AG08396 (cell line): ENCODE data around the gene CWC25.
A peak's percentile ranks its signal among the peaks of the same experiment; 100 is the strongest.

ENCODE experiments used
- DNase-seq: peaks from one replicate; pipeline ENCODE4 v3.0.0; 2012; ENCODE audit warnings: low spot score, mixed read lengths

Gene CWC25

DNA sequence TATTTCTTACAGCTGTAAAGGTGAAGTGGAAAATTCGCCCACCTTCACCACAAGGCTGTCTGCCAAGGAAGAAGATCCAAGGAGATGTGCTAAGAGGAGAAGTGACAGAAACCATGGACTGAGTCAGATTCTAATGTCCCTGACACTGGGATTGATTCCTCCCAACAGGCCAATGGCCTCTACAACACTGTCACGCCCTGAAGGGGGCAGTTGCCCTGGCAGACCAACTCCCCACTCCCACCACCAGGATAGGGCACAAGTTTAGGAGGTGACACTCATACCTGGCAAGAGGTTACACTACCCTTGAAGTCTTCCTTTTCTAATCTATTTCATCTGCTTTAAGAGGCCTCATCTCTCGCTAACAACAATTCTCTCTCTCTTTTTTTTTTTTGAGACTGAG lies 41.9 kb downstream of the CWC25 start:
- DNase-seq = no peak

GRCh38 chr17:38779965-38780752 lies 45.0 kb downstream of the CWC25 start:
- no peak for DNase-seq

DNA sequence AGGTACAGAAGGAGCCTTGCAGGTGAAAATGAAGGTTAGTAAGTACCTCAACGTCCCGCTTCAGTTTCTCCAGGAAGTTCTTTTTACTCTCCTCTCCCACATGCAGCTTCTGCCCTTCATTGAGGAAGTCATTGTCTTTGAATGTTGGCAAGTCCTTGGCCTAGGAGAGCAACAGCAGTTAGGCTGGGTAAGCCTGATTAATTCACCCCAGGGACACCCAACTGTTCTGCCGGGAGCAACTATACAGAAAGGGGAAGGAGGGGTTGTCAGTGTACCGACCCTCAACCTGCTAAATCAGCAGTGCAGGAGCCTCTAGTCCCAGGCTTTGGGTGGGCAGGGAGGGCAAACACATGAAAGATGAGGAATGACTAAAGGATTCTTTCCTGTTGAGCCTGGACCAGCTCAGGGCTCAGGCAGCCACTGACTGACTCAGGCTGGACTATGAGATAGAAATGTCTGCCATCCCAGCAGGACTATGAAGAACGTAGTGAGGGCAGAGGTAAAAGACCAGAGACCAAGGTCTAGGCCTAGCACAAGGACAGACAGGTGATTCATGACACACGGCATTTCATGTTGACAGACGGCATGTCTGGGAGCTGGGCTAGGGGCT lies 47.4 kb downstream of the CWC25 start:
- DNase-seq = peak; percentile 50

DNA sequence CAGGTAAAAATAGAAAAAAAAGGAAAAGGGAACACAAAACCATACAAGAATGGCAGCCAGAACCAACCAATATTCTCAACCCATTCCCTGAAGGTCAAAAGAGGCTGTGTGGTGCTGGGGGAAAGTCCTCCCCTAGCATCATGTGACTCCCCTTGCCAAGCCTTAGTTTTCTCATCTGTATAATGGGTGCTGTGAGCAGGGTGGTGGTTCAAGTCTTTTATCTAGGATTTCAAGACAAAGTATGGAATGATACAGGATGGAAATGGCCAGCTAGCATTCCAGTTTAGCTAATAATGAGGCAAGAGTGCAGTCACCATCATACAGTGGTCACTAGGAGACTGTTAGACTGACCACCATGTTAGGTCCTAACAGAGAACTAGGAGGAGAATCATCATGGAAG lies 51.9 kb downstream of the CWC25 start:
- no peak for DNase-seq

GRCh38 chr17:38768417-38768816 lies 56.7 kb downstream of the CWC25 start:
- DNase-seq = no peak

- no peak for DNase-seq
Observed at GRCh38 chr17:38766341-38766740, 58.8 kb downstream of the CWC25 start.

- no peak for DNase-seq
Observed at GRCh38 chr17:38762231-38762630, 62.9 kb downstream of the CWC25 start.

DNA sequence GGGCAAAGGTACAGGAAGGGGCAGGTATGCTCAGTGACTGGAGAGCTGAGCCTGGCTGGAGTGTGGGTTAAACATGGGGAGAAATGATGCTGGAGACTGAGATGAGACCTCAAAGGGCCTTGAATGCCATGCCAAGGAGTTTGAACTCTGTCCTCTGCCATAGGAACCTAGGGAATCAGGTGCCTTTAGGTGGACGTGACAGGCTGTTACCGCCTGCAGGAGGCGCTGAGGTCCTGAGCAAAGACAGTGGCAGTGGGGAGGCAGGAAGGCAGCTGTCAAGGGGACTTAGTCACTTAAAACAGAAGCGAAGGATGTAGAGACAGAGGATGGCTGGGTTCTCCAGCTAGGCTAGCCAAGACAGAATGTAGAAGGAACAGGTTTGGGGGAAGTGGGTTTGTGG lies 63.5 kb downstream of the CWC25 start:
- DNase-seq = no peak

DNA sequence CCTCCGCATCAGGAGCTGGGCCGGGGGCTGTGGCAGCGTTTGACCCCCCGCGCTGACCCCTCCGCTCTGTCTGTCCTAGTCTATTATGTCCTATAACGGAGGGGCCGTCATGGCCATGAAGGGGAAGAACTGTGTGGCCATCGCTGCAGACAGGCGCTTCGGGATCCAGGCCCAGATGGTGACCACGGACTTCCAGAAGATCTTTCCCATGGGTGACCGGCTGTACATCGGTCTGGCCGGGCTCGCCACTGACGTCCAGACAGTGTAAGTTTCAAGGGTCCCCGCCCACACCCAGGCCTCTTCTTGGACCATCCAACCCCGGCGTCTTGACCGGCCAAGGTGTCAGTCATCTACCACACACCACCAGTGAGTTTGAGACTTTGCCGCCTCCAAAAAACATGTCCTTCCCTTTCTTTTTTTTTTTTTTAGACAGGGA lies 72.0 kb downstream of the CWC25 start:
- DNase-seq = no peak

DNA sequence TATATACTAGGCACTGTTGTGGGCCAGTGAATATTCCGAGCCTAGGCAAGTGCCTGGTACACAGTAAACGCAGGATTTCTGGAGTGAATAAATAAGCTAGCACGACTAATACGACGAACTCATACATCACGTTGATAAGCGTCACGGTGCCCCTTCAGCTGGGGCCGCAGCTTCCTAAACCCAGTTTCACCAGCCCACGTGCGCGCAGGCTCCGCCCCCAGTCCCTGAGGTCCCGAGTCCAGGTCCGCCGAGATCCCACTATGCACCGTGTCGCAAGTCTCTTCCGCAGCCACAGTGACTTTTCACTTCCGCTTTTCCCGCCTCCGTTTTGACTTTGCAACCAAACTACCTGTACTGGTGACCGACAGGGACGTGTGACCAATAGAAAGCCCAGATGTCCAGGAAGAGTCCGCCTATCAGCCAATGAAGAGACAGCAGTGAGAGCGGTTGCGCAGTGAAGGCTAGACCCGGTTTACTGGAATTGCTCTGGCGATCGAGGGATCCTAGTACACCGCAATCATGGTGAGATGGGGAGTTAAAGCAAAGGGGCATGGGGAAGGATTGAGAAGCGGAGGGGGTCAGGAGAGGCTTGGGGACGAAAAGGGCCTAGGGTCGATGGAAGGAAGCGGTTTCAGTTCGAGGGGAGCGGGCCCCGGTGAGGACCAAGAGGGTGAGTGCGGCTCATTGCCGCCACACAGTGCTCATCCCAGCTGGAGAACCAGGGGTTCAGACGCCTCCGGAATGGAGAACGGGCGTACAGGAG lies 72.6 kb downstream of the CWC25 start, which contains the start of gene PSMB3:
PSMB3 (plus strand) TSS at position 434 of the 763 bp plus-strand sequence; CDS start at position 520, 86 bp downstream.
- peak; percentile 95 for DNase-seq

GRCh38 chr17:38751808-38752307 lies 73.3 kb downstream of the CWC25 start:
- DNase-seq = peak; percentile 82

GRCh38 chr17:38751144-38751807 lies 73.8 kb downstream of the CWC25 start:
- no peak for DNase-seq
